ENCODE data around the gene HDAC7. TPM values are rescaled to one million over a fixed set of nuclear protein-coding genes. Genes with fewer than 3 reads are reported as not detected.

HDAC7 gene
- total and polyA plus RNA-seq, 4 donors, result 3.5 to 14.7 (median 7.2) TPM

GRCh38 chr12:47828008-47828975 lies 8.6 kb upstream of the HDAC7 start:
- H3K9ac ChIP-seq (ENCODE audit: low read depth in 1 of 2, low read length in 2 of 2), result no peak overlapping the region
- WGBS, result 80% methylated on average over 14 of the region's 14 CpGs
- H3K4me1 ChIP-seq (ENCODE audit: control insufficient read depth in 4 of 4, insufficient read depth in 4 of 4, low read length in 3 of 4), result peaks cover 0 to 4% (median 0%) of the 10 kb centered on the region in 4 donors
- H3K36me3 ChIP-seq (ENCODE audit: control insufficient read depth in 4 of 4, insufficient read depth in 3 of 4, low read depth in 1 of 4, low read length in 3 of 4), result no peaks in the 10 kb centered on the region
- DNase-seq (ENCODE audit: low spot score), result no peak
- H3K4me3 ChIP-seq (ENCODE audit: low read depth in 1 of 3, low read length in 3 of 3), result no peak overlapping the region
- TF ChIP-seq NR2F2 (IDR thresholded peaks at IDR 0.05) (no peak), ZBTB33 (IDR thresholded peaks at IDR 0.05) (no peak), GABPA (IDR thresholded peaks at IDR 0.05 in 1 of 2, conservative IDR thresholded peaks at IDR 0.05 in 1 of 2) (no peak), JUND (IDR thresholded peaks at IDR 0.05) (no peak), FOXA1 (IDR thresholded peaks at IDR 0.05) (no peak), MAX (IDR thresholded peaks at IDR 0.05) (no peak), RAD21 (IDR thresholded peaks at IDR 0.05) (no peak), CTCF (IDR thresholded peaks at IDR 0.05; ENCODE audit: low read depth, low read length, missing input control) (no peak), EGR1 (IDR thresholded peaks at IDR 0.05; ENCODE audit: low read depth in 2 of 2) (no peak), ATF3 (IDR thresholded peaks at IDR 0.05) (no peak), YY1 (IDR thresholded peaks at IDR 0.05) (no peak), RXRA (IDR thresholded peaks at IDR 0.05) (no peak), REST (IDR thresholded peaks at IDR 0.05) (no peak), HNF4G (IDR thresholded peaks at IDR 0.05) (no peak), TAF1 (conservative IDR thresholded peaks at IDR 0.05) (no peak)
- H3K27me3 ChIP-seq (ENCODE audit: control insufficient read depth in 4 of 4, insufficient read depth in 4 of 4, low read length in 3 of 4), result no peaks in the 10 kb centered on the region
- H3K27ac ChIP-seq (ENCODE audit: low read depth in 1 of 2, low read length in 2 of 2), result peak overlapping the region; percentile 9 to 46
- H3K9me3 ChIP-seq (ENCODE audit: control insufficient read depth in 4 of 4, low read length in 3 of 4), result no peaks in the 10 kb centered on the region

Data from liver (tissue), 9 donors.